Measurements from ENCODE around the gene PNPLA8. TPM values are rescaled to one million over a fixed set of nuclear protein-coding genes. Genes with fewer than 3 reads are reported as not detected.
A peak's percentile ranks its signal among the peaks of the same experiment; 100 is the strongest.

The PNPLA8 gene
- total RNA-seq, 1 donor from 2014 or later: 23.1 TPM

DNA sequence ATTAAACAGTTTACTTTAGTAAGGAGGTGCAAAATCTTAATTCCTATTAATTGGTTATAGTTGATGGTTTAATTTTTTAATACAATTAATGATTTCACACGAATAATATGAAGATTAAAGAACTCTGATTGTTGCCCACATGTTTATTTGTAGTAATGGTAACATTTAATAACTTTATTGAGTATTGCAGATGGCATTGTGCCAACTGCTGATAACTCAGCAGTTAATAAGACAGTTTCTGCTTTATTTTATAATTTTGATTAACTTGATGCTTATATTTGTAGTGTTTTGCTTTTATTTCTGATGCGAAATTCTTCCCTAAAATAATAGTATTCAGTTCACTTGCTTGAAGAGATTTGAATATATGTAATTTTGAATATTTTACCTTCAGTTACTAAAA is 46.5 kb upstream of the PNPLA8 start:
- FAIRE-seq: no peak
- TF ChIP-seq, protein P1, sequence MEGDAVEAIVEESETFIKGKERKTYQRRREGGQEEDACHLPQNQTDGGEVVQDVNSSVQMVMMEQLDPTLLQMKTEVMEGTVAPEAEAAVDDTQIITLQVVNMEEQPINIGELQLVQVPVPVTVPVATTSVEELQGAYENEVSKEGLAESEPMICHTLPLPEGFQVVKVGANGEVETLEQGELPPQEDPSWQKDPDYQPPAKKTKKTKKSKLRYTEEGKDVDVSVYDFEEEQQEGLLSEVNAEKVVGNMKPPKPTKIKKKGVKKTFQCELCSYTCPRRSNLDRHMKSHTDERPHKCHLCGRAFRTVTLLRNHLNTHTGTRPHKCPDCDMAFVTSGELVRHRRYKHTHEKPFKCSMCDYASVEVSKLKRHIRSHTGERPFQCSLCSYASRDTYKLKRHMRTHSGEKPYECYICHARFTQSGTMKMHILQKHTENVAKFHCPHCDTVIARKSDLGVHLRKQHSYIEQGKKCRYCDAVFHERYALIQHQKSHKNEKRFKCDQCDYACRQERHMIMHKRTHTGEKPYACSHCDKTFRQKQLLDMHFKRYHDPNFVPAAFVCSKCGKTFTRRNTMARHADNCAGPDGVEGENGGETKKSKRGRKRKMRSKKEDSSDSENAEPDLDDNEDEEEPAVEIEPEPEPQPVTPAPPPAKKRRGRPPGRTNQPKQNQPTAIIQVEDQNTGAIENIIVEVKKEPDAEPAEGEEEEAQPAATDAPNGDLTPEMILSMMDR (IDR thresholded peaks at IDR 0.05; ENCODE audit: insufficient read depth, low read depth, low read length): no peak
- no peak for TF ChIP-seq EZH2 (IDR thresholded peaks at IDR 0.05; ENCODE audit: insufficient read depth, low read length)
- peaks cover 23% of the 10 kb centered on the region for H3K36me3 ChIP-seq (ENCODE audit: insufficient read depth, low read length)

DNA sequence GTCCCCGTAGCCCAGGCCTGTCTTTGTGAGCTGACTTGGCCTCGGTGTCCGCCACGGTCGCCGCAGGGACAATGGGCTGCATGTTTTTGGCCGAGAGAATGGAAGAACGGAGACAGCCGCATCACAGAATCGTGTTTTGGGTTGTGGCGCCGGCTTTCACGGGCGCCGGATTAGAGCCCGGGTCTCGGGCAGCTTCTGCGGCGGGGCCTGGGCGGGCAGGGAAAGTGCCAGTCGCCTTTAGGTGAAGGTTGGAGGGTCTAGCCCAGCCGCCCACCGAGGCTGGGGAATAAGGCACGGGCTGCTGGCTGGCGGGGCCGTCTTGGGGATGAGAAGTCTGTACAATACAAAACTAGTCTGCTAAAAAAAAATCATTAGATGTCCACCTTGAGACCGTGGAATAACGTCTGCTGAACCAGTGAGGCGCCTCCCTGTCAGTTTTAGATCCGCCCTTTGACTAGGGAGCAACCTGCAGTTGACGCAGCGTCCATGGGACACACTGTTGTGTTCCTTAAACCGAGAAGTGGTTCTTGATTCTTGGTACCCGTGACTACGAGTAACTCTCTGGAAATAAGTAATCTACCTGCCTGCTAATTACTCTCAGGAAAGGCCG is 44.3 kb upstream of the PNPLA8 start:
- no peak for FAIRE-seq
- Histone ChIP-seq H3K9ac (ENCODE audit: low read length) (peak overlapping the region; percentile 95), H3K4me1 (ENCODE audit: insufficient read depth, low read length) (peaks cover 15% of the 10 kb centered on the region), H4K20me1 (ENCODE audit: insufficient read depth, low read length) (peaks cover 31% of the 10 kb centered on the region), H3K4me2 (ENCODE audit: low read length) (peak overlapping the region; percentile 92), H3K4me3 (ENCODE audit: insufficient read depth, low read depth, low read length) (peak overlapping the region; percentile 96), H3K9me3 (ENCODE audit: insufficient read depth, low read depth, low read length) (no peaks in the 10 kb centered on the region), H2AFZ (ENCODE audit: low read depth, low read length) (peak overlapping the region; percentile 84), H3K36me3 (ENCODE audit: insufficient read depth, low read length) (peaks cover 23% of the 10 kb centered on the region), H3K27ac (ENCODE audit: low read depth, low read length) (peak overlapping the region; percentile 98), H3K27me3 (ENCODE audit: insufficient read depth, low read length) (no peaks in the 10 kb centered on the region), H3K79me2 (ENCODE audit: insufficient read depth, low read length) (peaks cover 80% of the 10 kb centered on the region)
- Mint-ChIP-seq H3K9me3 (ENCODE audit: unreplicated experiment) (no peaks in the 10 kb centered on the region), H3K4me3 (ENCODE audit: unreplicated experiment) (peak overlapping the region; percentile 99), H3K27ac (ENCODE audit: unreplicated experiment) (peak overlapping the region; percentile 88), H3K4me1 (ENCODE audit: low read depth, unreplicated experiment) (peaks cover 11% of the 10 kb centered on the region), H3K27me3 (ENCODE audit: low read depth, unreplicated experiment) (no peaks in the 10 kb centered on the region), H3K36me3 (ENCODE audit: low read depth, unreplicated experiment) (peaks cover 3% of the 10 kb centered on the region)
- peak; percentile 31 for DNase-seq (ENCODE audit: low read depth)
- no peak for TF ChIP-seq EZH2 (IDR thresholded peaks at IDR 0.05; ENCODE audit: insufficient read depth, low read length)
- TF ChIP-seq, protein P1 (IDR thresholded peaks at IDR 0.05; ENCODE audit: insufficient read depth, low read depth, low read length): no peak

More for the DNA sequence above, 46.5 kb upstream of the PNPLA8 start:
- Mint-ChIP-seq H3K9me3 (ENCODE audit: unreplicated experiment) (no peaks in the 10 kb centered on the region), H3K27ac (ENCODE audit: unreplicated experiment) (no peak overlapping the region), H3K27me3 (ENCODE audit: low read depth, unreplicated experiment) (no peaks in the 10 kb centered on the region), H3K4me3 (ENCODE audit: unreplicated experiment) (no peak overlapping the region), H3K36me3 (ENCODE audit: low read depth, unreplicated experiment) (peaks cover 3% of the 10 kb centered on the region), H3K4me1 (ENCODE audit: low read depth, unreplicated experiment) (peaks cover 11% of the 10 kb centered on the region)
- H3K27me3 ChIP-seq (ENCODE audit: insufficient read depth, low read length): no peaks in the 10 kb centered on the region
- H4K20me1 ChIP-seq (ENCODE audit: insufficient read depth, low read length): peaks cover 32% of the 10 kb centered on the region
- no peak overlapping the region for H3K9ac ChIP-seq (ENCODE audit: low read length)
- H3K4me1 ChIP-seq (ENCODE audit: insufficient read depth, low read length): peaks cover 15% of the 10 kb centered on the region
- H3K79me2 ChIP-seq (ENCODE audit: insufficient read depth, low read length): peaks cover 62% of the 10 kb centered on the region
- no peak overlapping the region for H3K27ac ChIP-seq (ENCODE audit: low read depth, low read length)
- no peak overlapping the region for H3K4me2 ChIP-seq (ENCODE audit: low read length)
- no peak overlapping the region for H2AFZ ChIP-seq (ENCODE audit: low read depth, low read length)
- H3K9me3 ChIP-seq (ENCODE audit: insufficient read depth, low read depth, low read length): no peaks in the 10 kb centered on the region
- DNase-seq (ENCODE audit: low read depth): no peak
- H3K4me3 ChIP-seq (ENCODE audit: insufficient read depth, low read depth, low read length): no peak overlapping the region
